Colon (tissue), 2 donors: ENCODE results near the gene PPIB.

Experiments used
- FAIRE-seq: peaks from 2 replicates; lab custom pipeline; 2012; peaks lifted over from hg19 to GRCh38; lab: Jason Lieb, UNC
- donor health status: control.
- donor health status: control.

PPIB gene

DNA sequence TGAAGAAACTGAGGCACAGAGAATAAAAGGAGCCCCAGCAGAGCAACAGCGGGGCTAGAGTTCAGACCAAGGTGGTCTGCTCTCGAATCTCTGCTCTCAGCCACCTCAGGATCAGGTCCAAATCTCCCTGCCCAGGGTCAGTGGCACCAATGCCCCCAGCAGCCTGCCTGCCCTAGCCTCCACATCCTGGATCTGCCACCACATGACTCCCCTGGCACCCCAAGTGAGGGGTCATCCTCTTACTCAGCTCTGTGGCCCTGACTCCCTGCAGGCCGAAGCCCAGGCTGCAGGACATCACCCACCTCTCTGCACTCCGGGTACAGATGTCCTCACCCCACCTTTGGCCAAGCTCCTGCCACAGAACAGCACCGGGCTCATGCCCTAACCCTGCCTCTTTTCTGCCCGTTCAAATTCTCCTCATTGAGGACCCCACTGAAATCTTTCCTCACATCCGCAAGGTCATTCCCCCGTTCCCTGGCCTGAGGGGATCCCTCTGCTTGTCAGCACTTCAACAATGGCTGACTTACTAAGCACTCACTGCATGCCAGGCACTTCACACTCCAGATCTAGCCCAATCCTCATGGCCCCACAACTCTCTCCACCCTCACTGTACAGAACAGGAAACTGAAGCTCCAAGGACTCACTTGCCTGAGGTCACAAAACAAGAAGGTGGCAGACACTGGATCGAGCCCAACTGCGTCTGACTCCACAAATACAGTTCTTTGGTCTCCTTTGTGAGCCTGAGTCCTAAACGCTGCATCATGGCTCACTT, 4.3 kb downstream of the PPIB start:
- no peak for FAIRE-seq

DNA sequence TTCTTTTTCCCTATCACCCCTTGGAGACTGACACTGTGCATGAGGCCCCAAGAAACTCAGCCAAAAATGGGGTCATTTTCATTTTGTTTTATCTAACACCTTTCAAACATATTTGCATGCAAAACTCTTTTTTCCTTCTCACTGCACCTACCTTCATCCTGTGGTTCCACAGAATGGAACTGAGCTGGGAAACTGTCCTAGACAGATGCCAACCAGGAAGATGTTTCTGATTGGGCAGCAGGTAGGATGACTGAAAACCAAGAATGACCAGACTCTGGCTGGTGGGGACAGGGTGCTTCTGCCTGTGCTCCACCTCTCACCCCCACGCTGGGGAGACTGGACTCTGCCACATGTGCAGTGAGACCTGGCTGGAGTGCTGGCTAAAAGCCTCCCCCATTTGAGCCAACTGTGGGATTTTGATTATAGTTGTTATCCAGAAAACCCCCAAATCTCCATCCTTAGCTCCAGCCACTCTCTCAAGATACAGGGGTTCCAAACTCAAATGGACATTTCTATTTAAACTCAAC, 5.2 kb downstream of the PPIB start:
- FAIRE-seq: no peak

DNA sequence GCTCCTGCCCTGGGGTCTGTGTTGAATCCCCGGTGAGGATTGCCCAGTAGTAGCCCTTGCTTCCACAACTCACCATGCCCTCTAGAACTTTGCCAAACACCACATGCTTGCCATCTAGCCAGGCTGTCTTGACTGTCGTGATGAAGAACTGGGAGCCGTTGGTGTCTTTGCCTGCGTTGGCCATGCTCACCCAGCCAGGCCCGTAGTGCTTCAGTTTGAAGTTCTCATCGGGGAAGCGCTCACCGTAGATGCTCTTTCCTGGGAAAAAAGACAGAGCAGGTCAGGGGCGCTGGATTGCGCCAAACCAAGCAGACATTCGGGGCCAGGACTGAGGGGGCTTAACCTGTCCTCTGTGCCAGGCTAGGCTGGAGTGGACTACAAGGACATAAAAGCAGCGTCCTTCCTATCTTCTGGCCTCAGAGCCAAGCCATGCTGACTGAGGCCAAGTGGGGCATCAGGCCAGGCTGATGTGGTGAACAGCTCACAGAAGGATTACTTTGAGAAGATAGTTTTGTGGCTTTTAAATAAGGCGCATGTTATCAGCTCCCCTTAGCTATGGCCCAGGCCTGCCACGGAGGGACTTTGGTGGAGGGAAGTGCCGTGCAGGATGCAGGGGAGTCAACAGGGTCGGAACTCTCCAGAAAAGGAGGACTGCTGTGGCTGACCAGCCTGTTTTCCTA, 6.0 kb downstream of the PPIB start:
- no peak for FAIRE-seq

DNA sequence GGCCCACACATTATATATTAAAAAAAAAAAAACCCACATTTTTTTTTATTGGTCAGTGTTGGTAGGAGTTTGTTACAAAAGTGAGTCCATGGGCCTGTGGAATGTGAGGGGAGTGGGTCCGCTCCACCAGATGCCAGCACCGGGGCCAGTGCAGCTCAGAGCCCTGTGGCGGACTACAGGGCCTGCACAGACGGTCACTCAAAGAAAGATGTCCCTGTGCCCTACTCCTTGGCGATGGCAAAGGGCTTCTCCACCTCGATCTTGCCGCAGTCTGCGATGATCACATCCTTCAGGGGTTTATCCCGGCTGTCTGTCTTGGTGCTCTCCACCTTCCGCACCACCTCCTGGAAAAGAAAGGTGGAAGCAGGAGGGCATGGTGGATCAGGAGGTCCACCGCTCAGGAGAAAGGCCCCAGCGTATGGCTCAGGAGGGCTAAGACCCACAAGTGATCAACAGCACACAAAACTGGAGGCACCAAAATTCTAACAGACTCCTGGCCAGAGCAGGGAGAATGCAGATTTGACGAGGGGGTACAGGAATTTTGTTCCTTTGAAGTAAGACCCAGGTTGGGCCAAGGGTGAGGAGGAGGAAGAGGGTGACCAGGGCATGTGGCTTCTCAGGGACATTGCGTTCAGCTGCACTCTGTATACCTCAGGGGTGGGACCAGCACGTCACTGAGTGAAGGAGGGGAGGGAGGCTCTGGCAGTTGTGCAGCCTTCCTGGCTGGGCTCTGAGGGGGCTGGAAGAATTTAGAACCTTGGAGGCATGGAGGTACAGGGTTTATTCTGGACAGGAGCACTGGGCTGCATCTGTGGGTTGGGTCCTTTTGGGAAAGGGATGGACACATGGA, 6.8 kb downstream of the PPIB start:
- FAIRE-seq: no peak

DNA sequence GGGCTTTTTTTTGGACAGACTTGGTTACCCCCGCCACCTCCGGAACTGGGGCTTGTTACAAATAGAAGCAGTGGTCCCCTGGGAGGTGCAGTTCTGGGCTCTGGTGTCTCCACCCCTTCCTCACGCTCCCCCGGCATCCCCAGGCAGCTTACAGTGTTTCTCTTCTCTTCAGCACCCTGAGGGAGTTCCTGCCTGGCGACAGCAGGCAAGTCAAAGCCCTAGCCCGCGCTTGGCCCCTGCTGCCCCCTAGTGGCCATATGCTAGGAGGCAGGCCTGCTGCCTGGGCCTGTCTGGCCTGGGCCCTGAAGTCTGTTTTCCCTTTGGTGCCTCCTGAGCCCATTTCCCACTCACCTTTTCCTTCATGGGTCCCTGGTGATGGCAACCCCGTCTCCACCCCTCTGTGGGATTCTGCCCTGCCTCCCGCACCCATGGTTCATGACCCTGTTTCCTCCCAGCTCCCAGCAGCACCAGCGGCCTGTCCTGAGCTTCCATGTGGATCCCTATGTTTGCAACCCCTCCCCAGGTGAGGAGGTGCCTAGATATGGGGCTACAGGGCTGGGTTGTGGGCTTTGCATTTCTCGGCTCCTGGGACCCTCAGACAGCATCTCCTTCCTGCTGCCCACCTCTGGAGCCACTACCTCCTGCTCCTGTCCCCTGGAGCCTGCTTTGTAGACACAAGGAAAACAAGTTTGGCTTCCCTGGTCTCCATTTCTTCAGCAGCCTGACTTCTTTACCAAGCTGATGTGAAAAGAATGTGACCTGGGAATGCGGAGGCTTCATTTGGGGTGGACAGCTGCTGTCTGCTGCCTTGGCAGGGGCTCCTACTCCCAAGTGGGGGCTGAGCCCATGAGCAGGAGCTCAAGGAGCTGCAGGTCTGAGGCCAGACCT, 9.1 kb downstream of the PPIB start:
- no peak for FAIRE-seq

DNA sequence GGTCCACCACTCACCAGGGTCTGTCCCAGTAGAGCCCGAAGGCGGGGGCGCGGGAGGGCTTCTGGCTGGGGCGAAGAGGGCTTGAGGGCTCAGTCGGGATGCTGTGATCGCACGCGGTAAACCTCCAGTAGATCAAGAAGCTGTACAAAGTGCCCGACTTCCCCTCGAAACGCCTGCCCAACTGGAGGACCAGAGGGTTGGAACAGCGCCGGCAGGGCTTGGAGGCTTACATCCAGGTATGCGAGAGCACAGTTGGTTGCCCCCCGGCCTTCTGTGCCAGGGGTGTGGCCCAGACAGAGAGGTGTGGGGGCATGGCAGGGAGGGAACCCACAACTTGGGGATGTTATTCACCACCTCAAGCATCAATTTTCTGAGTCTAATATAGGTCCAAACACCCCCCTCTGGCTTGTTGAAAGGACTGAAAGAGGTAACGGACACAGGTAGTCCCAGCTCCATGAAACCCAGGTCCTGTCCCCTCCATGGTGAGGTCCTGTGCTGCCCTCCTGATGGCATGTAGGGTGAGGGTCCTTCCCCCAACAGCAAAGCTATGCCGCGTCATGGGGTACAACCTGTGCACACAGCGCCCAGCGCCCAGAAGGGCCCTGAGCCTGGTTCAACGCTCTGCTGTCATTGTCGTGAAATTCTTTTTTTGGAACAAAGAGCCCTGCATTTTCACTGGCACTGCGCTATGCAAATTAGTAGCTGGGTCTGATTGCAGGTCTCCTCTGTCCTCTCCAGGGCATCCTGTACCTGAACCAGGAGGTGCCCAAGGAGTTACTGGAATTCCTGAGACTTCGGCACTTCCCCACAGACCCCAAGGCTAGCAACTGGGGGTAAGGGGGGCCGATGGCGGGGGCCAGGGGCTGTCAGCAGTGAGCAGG, 10.1 kb downstream of the PPIB start:
- FAIRE-seq: no peak

DNA sequence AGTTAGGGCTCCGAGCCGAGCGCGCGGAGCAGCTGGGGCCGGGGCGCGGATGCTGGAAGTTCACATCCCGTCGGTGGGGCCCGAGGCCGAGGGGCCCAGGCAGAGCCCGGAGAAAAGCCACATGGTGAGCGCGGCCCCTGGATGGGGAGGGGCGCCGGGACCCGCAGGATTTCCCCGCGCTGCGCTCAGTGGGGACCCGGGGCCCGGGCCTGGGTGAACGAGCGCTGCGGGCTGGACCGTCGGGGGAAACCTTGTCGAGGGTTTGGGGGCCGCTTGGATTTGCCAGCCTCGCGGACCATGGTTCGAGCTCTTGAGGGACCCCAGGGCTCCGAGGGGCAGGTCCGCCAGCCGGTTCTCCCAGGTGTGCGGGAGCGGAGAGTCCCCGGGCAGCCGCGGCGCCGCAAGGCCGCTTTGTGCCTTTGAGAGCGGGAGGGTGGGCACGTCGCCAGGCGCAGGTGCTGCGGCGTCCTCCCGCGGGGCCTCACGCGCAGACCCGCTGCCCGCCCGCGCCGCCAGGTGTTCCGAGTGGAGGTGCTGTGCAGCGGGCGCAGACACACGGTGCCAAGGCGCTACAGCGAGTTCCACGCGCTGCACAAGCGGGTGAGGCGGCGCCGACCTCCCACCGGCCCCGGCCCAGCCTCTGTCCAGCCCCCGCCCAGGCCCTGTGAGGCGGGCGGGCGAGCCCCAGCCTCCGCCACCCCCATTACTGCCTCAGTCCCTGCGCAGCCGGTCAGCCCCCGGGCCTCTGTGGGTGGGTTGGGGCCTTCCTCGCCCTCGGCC, 10.9 kb downstream of the PPIB start, which contains the start of gene SNX22:
Gene SNX22 (plus strand): TSS at position 5 of the 780 bp plus-strand sequence. CDS start 45 bp downstream, at position 50.
- FAIRE-seq: no peak

DNA sequence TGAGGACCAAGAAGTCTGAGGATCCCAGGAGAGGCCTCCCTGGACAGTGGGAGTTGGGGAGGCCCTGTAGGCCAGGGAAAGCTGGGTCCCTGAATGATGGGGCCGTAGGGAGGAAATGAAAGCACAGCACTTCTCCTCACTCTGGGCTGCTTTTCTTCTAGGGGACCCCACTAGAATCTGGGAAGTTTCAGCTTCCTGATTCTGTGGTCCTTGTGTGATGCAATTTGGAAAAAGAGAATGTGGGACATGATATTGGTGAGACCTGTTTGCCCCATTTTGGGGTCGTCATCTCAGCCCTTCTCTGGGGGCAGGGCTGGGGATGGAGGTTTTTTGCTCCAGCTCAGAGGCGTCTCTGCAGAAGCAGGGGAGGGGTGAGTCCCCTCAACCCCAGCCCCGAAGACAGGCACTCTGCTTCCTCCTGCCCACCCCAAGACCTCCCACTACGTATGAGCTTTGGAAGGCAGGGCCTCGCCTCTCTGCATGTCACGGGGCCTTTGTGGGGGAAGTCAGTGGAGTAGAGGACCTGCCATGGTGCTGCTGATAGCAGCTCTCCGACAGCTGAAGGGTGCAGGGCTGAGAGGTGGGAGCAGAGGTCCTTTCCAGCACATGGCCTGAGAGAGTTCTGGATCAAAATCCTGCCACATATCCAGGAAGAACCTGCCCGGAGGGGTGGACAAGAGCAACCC, 12.8 kb downstream of the PPIB start:
- no peak for FAIRE-seq

DNA sequence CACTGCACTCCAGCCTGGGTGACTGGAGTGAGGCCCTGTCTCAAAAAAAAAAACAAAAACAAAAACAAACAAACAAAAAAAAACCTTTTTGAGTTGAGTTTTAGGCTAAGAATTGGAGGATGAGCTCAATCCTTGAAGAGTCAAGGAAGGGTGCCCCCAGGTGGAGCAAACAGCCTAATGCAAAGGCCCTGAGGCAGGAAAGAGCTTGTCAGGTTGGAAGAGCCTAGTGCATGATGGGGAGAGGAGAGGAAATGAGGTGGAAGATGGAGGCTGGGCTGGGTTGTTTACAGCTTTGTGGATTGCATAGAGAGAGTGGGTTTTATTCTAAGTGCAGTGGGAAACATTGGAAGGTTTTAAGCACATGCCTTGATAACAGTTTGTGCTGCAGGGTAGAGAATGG, 13.4 kb downstream of the PPIB start:
- no peak for FAIRE-seq

DNA sequence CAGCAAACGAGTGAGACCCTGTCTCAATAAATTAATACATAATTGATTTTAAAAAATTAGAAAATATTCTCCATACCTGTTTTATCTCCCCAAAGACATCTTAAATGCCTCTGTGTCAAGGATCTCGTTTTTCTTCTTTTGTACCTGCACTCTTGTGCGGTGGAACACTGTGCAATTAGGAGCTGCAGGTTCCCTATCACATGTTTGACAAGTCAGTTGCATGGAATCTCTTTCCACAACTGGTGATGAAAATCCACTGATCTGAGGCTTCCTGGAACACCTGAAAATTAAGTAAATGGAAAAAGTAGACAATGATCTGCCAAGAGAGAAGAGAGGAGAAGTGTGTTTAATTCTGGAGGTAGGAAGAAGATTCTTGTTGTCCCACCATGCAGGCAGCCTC, 14.2 kb downstream of the PPIB start:
- no peak for FAIRE-seq

DNA sequence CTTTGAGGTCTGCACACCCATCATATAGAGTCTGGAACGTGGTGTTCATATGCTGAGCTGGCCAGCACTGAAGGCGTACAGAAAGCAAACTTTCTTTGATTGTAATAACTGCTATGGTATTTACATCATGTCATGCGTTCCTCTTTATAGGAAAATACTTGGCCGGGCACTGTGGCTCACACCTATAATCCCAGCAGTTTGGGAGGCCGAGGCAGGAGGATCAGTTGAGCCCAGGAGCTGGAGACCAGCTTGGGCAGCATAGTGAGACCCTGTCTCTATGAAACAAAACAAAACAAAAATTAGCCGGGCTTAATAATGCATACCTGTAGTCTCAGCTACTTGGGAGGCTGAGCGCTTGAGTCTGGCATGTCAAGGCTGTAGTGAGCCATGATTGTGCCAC, 14.7 kb downstream of the PPIB start:
- FAIRE-seq: no peak

DNA sequence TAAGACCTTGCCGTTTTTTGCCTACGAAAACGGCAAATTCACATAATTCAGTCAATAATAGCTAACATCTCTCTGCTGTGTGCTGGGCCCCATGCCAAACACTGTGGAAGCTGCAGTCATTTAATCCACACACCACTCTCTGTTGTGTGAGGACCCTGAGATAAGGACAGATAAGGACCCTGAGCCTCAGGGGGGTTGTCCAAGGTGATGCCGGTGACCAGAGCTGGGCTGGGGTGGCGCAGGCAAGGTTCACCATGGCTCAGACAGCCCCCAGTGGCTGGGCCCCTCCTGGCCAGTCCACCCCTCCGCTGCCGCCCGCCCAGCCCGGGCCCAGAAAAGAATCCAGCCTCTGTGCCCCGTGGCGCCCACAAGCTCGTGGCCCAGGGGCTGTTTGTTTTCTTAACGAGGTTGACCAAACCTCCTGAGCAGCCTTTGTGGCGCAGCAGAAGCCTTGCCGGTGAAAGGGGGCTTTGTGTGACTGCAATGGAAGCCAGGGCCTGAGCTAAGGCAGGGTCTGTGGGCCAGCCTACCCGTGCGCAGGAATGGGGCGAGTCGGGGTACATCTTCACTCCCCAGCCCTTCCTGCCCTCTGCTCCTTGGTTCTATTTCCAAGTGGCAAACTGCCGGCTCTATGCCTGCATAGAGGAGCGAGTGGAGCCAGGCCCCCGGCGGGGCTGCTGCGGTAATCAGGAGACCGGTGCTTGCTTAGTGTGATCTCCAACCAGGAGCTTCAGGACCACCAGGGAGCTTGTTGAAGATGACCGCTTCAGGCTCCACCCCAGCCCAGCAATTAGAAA, 15.7 kb downstream of the PPIB start:
- FAIRE-seq: no peak

DNA sequence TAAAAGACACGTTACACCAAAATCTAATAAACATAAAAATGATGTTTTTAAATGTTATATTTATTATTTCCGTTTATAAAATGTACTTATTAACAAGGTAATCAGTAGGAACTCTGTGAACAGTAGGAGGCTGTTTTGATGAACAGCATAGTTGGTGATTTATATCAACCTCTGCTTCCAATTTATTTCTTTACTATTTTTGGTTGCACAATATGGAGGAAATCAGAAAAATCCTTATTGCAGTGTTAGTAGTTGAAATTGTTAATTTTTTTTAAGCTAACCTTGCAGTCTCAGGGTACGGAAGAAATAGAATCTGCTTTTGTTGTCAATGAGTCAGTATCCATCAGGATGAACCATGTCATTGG, 16.3 kb downstream of the PPIB start:
- FAIRE-seq: no peak

DNA sequence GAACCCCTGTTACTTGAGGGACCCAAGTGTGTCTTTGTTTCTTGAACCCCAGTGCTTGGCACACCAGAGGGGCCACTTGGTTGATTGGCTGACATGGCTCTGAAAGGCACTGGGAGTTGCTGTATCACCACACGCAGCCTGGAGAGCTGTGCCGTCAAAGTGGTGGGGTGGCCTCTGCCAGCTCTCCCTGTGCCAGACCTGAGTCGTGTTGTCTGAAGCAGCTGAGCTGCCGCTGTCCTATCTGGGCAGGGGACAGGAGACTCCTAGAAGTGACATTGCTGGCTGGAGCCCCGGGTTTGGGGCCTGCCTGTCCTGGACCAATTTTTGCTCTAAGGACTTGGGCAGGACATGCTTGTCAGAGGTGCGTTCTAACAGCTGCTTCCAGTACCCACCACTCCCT, 16.8 kb downstream of the PPIB start:
- no peak for FAIRE-seq

DNA sequence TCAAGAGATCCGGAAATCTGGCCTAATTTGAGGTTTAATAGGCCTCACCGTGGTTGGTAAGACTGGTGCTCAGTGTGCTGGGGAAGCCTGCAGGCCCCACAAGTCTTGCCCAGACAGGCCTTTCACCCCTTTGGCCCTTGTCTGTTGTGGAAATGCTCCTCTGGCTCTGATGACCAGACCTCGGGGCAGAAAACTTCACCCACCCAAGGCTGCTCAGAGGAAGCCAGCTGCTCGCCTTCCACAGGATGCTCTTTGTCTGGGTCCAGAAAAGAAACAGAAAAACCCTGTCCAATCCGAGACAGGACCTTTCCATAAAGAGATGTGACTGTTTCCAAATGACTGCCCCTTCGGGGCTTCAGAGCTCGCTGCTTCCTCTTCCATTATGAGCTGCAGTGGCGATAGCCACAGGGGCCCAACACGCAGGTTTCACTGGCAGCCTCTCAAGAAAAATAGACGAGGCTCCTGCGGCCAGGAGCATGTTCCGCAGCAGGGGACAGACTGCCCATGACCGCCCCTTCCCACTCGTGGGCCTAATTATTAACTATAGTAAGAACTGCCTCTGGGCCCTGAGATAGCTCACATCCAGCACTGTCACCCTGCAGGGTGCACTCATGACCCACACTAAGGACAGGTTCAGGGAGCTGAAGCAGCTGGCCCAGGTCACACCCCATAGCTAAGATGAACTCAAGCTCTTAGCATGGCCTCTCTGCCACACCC, 18.1 kb downstream of the PPIB start:
- FAIRE-seq: no peak

DNA sequence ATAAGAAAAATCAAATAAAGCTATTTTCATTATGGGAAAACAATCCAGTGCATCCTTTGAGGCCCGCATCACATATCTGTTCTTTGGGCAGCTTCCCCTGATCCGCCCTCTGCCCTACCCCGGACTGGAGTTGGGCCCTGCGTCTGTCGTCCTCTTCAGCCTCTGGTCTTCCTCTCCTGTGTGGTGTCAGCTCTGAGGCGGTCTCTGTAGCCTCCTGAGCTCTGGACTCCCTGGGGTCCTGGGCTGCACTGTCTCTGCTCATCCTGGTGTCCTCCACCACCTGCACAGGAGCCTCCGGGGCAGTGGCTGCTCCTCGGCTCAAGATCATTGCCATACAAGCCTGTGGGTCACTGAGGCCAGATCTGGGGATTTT, 18.6 kb downstream of the PPIB start:
- no peak for FAIRE-seq

DNA sequence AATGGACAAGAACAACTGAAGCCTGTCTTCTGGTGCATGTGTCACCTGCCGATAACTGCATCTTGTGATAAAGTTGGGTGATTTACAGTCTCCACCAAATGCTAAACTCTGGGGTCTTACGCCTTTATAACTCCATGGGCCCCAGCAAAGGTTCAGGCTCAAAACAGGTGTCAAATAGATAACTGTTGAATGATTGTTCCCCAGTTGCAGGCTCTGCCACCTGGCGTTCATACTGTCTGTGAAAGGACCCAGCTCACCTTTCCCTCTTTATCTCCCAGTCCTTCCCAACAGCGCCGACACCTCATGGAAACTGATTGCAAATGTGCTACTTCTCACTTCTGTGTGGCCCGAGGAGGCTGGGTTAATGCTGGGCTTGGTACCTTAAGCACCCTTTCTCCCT, 19.5 kb downstream of the PPIB start:
- FAIRE-seq: no peak
